GM23338 (cell line): Measurements from ENCODE around the gene GATM.

Source experiments
- CTCF ChIP-seq, 2 experiments: fragments of 200-600 bp in 1 of 2; sonication (generic) in 1 of 2; conservative IDR thresholded peaks; 2 replicates each; pipeline versions ENCODE4 v1.5.1 to v1.6.1; 2016 to 2017; ENCODE audit warnings: antibody characterized with exemption in 2 of 2, low read depth in 2 of 2, mild to moderate bottlenecking in 2 of 2, moderate library complexity in 1 of 2
- EZH2phosphoT487 ChIP-seq: fragments of 200-600 bp; sonication (generic); IDR thresholded peaks from one replicate; pipeline ENCODE4 v1.8.1; 2018; ENCODE audit warnings: antibody characterized with exemption; ENCODE audit not compliant: unreplicated experiment
- POLR2AphosphoS5 ChIP-seq: IDR thresholded peaks from 2 replicates; pipeline ENCODE4 v1.6.1; 2016; ENCODE audit warnings: antibody characterized with exemption, low read depth
- REST ChIP-seq: IDR thresholded peaks from one replicate; pipeline ENCODE4 v1.6.1; 2018; ENCODE audit warnings: antibody characterized with exemption; ENCODE audit not compliant: unreplicated experiment

DNA sequence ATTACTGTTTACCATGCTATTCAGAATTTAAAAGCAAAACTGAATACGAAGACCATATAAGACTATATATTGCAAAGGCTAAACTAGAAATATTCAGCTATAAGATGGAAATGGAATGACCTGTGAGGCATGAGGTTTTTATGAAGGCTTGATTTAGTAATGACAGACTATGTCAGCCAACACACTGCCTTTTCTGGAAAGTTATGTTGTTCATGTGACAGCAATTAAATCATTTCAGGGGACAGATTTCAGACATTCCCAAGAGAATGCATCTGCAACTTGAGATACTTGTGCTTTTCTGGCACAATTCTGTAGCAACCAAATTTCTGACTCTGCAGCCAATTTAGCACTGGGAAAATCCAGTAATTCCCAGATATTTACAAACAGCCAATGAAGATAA lies 8.6 kb upstream of the GATM start:
- no peak for TF ChIP-seq EZH2phosphoT487
- no peak for TF ChIP-seq CTCF (conservative IDR thresholded peaks at IDR 0.05; ENCODE audit: low read depth in 2 of 2)
- no peak for TF ChIP-seq REST
- no peak for TF ChIP-seq POLR2AphosphoS5
